Vagina (tissue), 2 donors: ENCODE measurements around the gene ZMIZ1. TPM values are rescaled to one million over a fixed set of nuclear protein-coding genes. Genes with fewer than 3 reads are reported as not detected.

Source experiments
- DNase-seq, 2 donors: peaks; one replicate each; pipeline ENCODE4 v3.0.0-alpha.2; 2017; ENCODE audit errors: extremely low spot score in 2 of 2
- H3K27ac ChIP-seq: fragments of 200-600 bp; sonication (generic); one replicate; pipeline ENCODE4 v1.5.1; 2019
- H3K27me3 ChIP-seq: fragments of 200-600 bp; sonication (generic); one replicate; pipeline ENCODE4 v1.5.1; 2019
- H3K36me3 ChIP-seq, 2 donors: fragments of 200-600 bp; sonication (generic); one replicate each; pipeline ENCODE4 v1.5.1; 2017 to 2019
- H3K4me1 ChIP-seq: fragments of 200-600 bp; sonication (generic); one replicate; pipeline ENCODE4 v1.5.1; 2019
- H3K4me3 ChIP-seq, 2 donors: fragments of 200-600 bp; sonication (generic); 1 replicate in 1 of 2; 2 replicates in 1 of 2; pipeline ENCODE4 v1.5.1; 2016 to 2019
- H3K9me3 ChIP-seq: fragments of 200-600 bp; sonication (generic); one replicate; pipeline ENCODE4 v1.5.1; 2019
- CTCF ChIP-seq, 3 experiments: fragments of 450-650 bp in 2 of 3; fragments of 200-600 bp in 1 of 3; sonication (generic) in 1 of 3; IDR thresholded peaks; one replicate each; pipeline ENCODE4 v1.5.1; 2017 to 2019; ENCODE audit warnings: antibody characterized with exemption in 3 of 3, mild to moderate bottlenecking in 2 of 3, moderate library complexity in 2 of 3
- POLR2A ChIP-seq, 2 donors: fragments of 450-650 bp; IDR thresholded peaks; one replicate each; pipeline ENCODE4 v1.6.1; 2017; ENCODE audit warnings: antibody characterized with exemption in 2 of 2, mild to moderate bottlenecking in 2 of 2, moderate library complexity in 2 of 2
- POLR2AphosphoS5 ChIP-seq, 2 donors: sonication (generic); formaldehyde crosslinking; IDR thresholded peaks; one replicate each; pipeline ENCODE4 v1.9.0; 2017; ENCODE audit warnings: antibody characterized with exemption in 2 of 2, mild to moderate bottlenecking in 2 of 2, low read depth in 1 of 2; ENCODE audit not compliant: insufficient read depth in 1 of 2
- intact Hi-C: fragments of 100-400 bp; cut with DNase I; formaldehyde crosslinking; loops from one replicate; pipeline ENCODE4 v1.15.1; 2023
- total RNA-seq: library from RNA; depleted of rRNA; stranded (reverse); fragments of >200 nt; gene quantifications from one replicate; pipeline ENCODE4 v1.2.3, GENCODE V29; 2016

Gene ZMIZ1
- total RNA-seq, 1 donor from 2014 or later = 61.4 TPM

- H3K36me3 ChIP-seq = peaks cover 0 to 67% of the 10 kb centered on the region in 2 donors
- H3K27ac ChIP-seq = peak overlapping the region; percentile 5
Measured at GRCh38 chr10:79311581-79312407, 243.0 kb downstream of the ZMIZ1 start.

GRCh38 chr10:79312601-79313187 lies 243.9 kb downstream of the ZMIZ1 start:
- Histone ChIP-seq H3K9me3 (no peaks in the 10 kb centered on the region), H3K4me1 (peaks cover 25% of the 10 kb centered on the region), H3K36me3 (peaks cover 0 to 58% of the 10 kb centered on the region in 2 donors), H3K27me3 (no peaks in the 10 kb centered on the region), H3K4me3 (no peak overlapping the region), H3K27ac (no peak overlapping the region)
- intact Hi-C loops = no loop called here
- no peak for DNase-seq
- TF ChIP-seq CTCF (IDR thresholded peaks at IDR 0.05) (no peak), POLR2AphosphoS5 (IDR thresholded peaks at IDR 0.05; ENCODE audit: insufficient read depth in 1 of 2, low read depth in 1 of 2) (no peak), POLR2A (IDR thresholded peaks at IDR 0.05) (no peak)

More at GRCh38 chr10:79311581-79312407, 243.0 kb downstream of the ZMIZ1 start:
- no peak for DNase-seq
- TF ChIP-seq CTCF (IDR thresholded peaks at IDR 0.05) (no peak), POLR2AphosphoS5 (IDR thresholded peaks at IDR 0.05; ENCODE audit: insufficient read depth in 1 of 2, low read depth in 1 of 2) (no peak), POLR2A (IDR thresholded peaks at IDR 0.05) (no peak)
- intact Hi-C loops = no loop called here
- Histone ChIP-seq H3K4me3 (no peak overlapping the region), H3K9me3 (no peaks in the 10 kb centered on the region), H3K4me1 (peaks cover 16% of the 10 kb centered on the region), H3K27me3 (no peaks in the 10 kb centered on the region)

GRCh38 chr10:79313320-79313719 lies 244.6 kb downstream of the ZMIZ1 start:
- Histone ChIP-seq H3K27me3 (no peaks in the 10 kb centered on the region), H3K36me3 (peaks cover 0 to 51% of the 10 kb centered on the region in 2 donors), H3K4me1 (peaks cover 30% of the 10 kb centered on the region), H3K9me3 (no peaks in the 10 kb centered on the region), H3K27ac (no peak overlapping the region), H3K4me3 (no peak overlapping the region)
- TF ChIP-seq POLR2A (IDR thresholded peaks at IDR 0.05) (no peak), POLR2AphosphoS5 (IDR thresholded peaks at IDR 0.05; ENCODE audit: insufficient read depth in 1 of 2, low read depth in 1 of 2) (no peak), CTCF (IDR thresholded peaks at IDR 0.05) (no peak)
- intact Hi-C loops = no loop called here
- no peak for DNase-seq

DNA sequence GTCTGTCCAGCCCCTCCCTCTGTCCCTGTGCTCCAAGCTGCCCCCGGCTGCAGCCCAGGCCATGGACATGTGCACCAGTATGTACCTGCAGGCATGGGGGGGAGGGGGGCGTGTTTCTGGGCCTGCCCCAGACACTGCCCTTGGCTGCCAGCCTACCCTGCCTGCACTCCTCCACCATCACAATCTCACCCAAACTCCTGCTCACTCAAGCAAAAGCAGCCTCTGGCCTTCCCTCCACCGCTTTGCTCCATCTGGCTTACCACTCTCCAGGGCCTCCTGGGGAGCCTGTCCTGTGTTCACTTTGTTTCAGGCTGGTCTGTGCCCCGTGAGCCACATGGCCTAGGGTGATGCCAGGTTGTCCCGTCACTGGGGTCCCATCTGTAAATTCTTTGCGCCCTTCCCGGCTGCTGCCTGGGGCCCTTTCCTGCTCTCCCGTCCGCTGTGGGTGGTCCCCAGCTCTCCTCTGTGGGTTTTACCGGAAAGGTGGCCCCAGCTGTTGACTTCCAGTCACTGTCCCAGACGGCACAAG lies 245.2 kb downstream of the ZMIZ1 start:
- no peak overlapping the region for H3K4me3 ChIP-seq
- no peak for DNase-seq
- H3K27ac ChIP-seq = no peak overlapping the region
- intact Hi-C loops = no loop called here
- H3K36me3 ChIP-seq = peaks cover 0 to 45% of the 10 kb centered on the region in 2 donors
- peak in 1 of 2 donors; percentile 26 for TF ChIP-seq POLR2AphosphoS5 (IDR thresholded peaks at IDR 0.05; ENCODE audit: insufficient read depth in 1 of 2, low read depth in 1 of 2)
- no peak for TF ChIP-seq POLR2A (IDR thresholded peaks at IDR 0.05)
- no peaks in the 10 kb centered on the region for H3K9me3 ChIP-seq
- no peaks in the 10 kb centered on the region for H3K27me3 ChIP-seq
- peaks cover 30% of the 10 kb centered on the region for H3K4me1 ChIP-seq

DNA sequence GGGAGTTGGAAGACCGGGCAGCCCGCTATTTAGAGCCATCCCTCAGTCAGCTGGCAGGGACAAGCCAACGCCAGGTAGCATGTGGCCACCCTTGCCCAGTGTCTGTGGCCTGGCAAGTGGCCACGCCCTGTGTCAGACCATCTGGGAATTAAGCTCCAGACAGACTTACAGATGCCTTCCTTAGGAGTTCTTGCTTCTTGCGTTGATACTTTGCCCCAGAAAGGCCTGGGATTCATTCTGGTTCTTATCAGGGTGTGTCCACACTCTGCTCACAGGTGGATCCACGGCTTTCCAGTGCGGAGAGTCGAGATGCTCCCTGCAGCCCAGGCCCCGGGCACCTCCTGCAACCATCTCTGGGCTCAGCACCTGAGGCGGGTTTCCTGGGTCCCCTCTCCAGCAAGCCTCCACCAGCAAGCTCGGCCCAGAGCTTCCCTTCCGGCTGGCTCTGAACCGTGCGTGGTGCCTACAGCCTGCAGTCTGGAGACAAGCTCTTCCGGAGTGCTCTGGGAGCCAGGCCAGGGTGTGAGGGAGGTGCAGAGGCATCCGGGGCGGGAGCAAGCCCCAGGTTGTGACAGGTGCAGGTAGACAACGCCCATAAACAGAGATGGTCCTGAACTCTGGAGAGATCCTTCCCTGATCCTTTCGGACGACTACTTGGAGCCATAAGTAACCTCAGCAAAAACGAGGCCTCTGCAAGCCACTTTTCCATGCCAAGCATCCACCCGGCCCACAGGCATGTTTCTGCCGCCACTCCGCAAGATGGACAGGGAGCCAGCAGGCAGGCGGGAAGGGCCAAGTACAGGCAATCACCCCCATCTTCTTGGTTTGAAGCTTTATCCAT lies 246.2 kb downstream of the ZMIZ1 start:
- no peaks in the 10 kb centered on the region for H3K27me3 ChIP-seq
- no peak overlapping the region for H3K27ac ChIP-seq
- DNase-seq = no peak
- no peak for TF ChIP-seq POLR2A (IDR thresholded peaks at IDR 0.05)
- no peak for TF ChIP-seq CTCF (IDR thresholded peaks at IDR 0.05)
- no peak for TF ChIP-seq POLR2AphosphoS5 (IDR thresholded peaks at IDR 0.05; ENCODE audit: insufficient read depth in 1 of 2, low read depth in 1 of 2)
- intact Hi-C loops = no loop called here
- H3K4me1 ChIP-seq = peaks cover 30% of the 10 kb centered on the region
- H3K4me3 ChIP-seq = no peak overlapping the region
- no peaks in the 10 kb centered on the region for H3K9me3 ChIP-seq
- peaks cover 0 to 35% of the 10 kb centered on the region in 2 donors for H3K36me3 ChIP-seq
